Measurements from ENCODE around the gene VAMP3. TPM values are rescaled to one million over a fixed set of nuclear protein-coding genes. Genes with fewer than 3 reads are reported as not detected.

Gene VAMP3
- total and polyA plus RNA-seq, 9 of the 15 experiments (the other 6 are each of a cell fraction or from before 2014, with no cell fraction given): 27.1 to 71.3 (median 47.5) TPM

GRCh38 chr1:7721940-7722669 lies 49.0 kb upstream of the VAMP3 start:
- Histone ChIP-seq H3K27ac (ENCODE audit: extremely low read depth, low read depth, low read length) (no peak overlapping the region), H4K20me1 (replicated peaks; ENCODE audit: control insufficient read depth, insufficient read depth, low read length) (peaks cover 5% of the 10 kb centered on the region; the same call in 1 of the 2 replicates), H3K9me1 (ENCODE audit: control insufficient read depth, insufficient read depth, low read length) (no peaks in the 10 kb centered on the region), H3K27me3 (ENCODE audit: control insufficient read depth in 2 of 2, insufficient read depth in 2 of 2, low read length in 2 of 2) (peaks cover 70 to 78% of the 10 kb centered on the region in 2 experiments), H3K79me2 (ENCODE audit: control insufficient read depth, insufficient read depth, low read length) (no peaks in the 10 kb centered on the region), H2AFZ (ENCODE audit: low read depth, low read length) (no peak overlapping the region), H3K9ac (ENCODE audit: insufficient read depth in 1 of 2, low read depth in 2 of 2, low read length in 2 of 2) (no peak overlapping the region), H3K4me3 (no peak overlapping the region), H3K4me1 (replicated peaks in 1 of 2; ENCODE audit: control insufficient read depth in 2 of 2, insufficient read depth in 2 of 2, low read length in 2 of 2) (no peaks in the 10 kb centered on the region), H3K9me3 (replicated peaks; ENCODE audit: control insufficient read depth, insufficient read depth, low read depth, low read length) (no peaks in the 10 kb centered on the region), H3K36me3 (ENCODE audit: control insufficient read depth, insufficient read depth, low read length) (no peaks in the 10 kb centered on the region), H3K4me2 (ENCODE audit: insufficient read depth, low read length) (no peak overlapping the region)
- no peak for DNase-seq (ENCODE audit: extremely low read depth in 1 of 4, low spot score in 3 of 4)
- no peak for TF ChIP-seq ARID2 (IDR thresholded peaks at IDR 0.05)
- ChIA-PET CTCF (ENCODE audit: low intra/inter-chr PET ratio) (no interaction called here), POLR2A (no interaction called here)
- ATAC-seq: no peak
- in situ Hi-C loops (cut with MboI) (no loop called here), intact Hi-C loops (cut with micrococcal nuclease) (loop anchor here (10.0 kb wide), 1 partner anchor 947 kb away; no protein-coding TSS in a partner anchor)
- BruUV-seq (replicated peaks): no TSS peak
- FAIRE-seq: no peak
- WGBS (ENCODE audit: insufficient coverage, low coverage, missing lambda C conversion rate): 0% methylated on average over 5 of the region's 5 CpGs

GRCh38 chr1:7722670-7723012 lies 48.5 kb upstream of the VAMP3 start:
- intact Hi-C loops (cut with micrococcal nuclease): loop anchor here (10.0 kb wide), 1 partner anchor 948 kb away; no protein-coding TSS in a partner anchor
- CTCF ChIA-PET (ENCODE audit: low intra/inter-chr PET ratio): no interaction called here
- POLR2A ChIA-PET: no interaction called here
- no peak overlapping the region for H2AFZ ChIP-seq (ENCODE audit: low read depth, low read length)
- peaks cover 5% of the 10 kb centered on the region; the same call in 1 of the 2 replicates for H4K20me1 ChIP-seq (replicated peaks; ENCODE audit: control insufficient read depth, insufficient read depth, low read length)
- H3K4me1 ChIP-seq (replicated peaks in 1 of 2; ENCODE audit: control insufficient read depth in 2 of 2, insufficient read depth in 2 of 2, low read length in 2 of 2): no peaks in the 10 kb centered on the region
- H3K9ac ChIP-seq (ENCODE audit: insufficient read depth in 1 of 2, low read depth in 2 of 2, low read length in 2 of 2): no peak overlapping the region
- H3K9me1 ChIP-seq (ENCODE audit: control insufficient read depth, insufficient read depth, low read length): no peaks in the 10 kb centered on the region
- no peak overlapping the region for H3K4me3 ChIP-seq
- FAIRE-seq (no peak), DNase-seq (ENCODE audit: extremely low read depth in 1 of 4, low spot score in 3 of 4) (no peak), ATAC-seq (no peak)
- H3K9me3 ChIP-seq (replicated peaks; ENCODE audit: control insufficient read depth, insufficient read depth, low read depth, low read length): no peaks in the 10 kb centered on the region
- in situ Hi-C loops (cut with MboI): no loop called here
- no peak overlapping the region for H3K27ac ChIP-seq (ENCODE audit: extremely low read depth, low read depth, low read length)
- H3K36me3 ChIP-seq (ENCODE audit: control insufficient read depth, insufficient read depth, low read length): no peaks in the 10 kb centered on the region
- H3K79me2 ChIP-seq (ENCODE audit: control insufficient read depth, insufficient read depth, low read length): no peaks in the 10 kb centered on the region
- H3K4me2 ChIP-seq (ENCODE audit: insufficient read depth, low read length): no peak overlapping the region
- 0% methylated on average over 2 of the region's 2 CpGs for WGBS (ENCODE audit: insufficient coverage, low coverage, missing lambda C conversion rate)
- no TSS peak for BruUV-seq (replicated peaks)
- H3K27me3 ChIP-seq (ENCODE audit: control insufficient read depth in 2 of 2, insufficient read depth in 2 of 2, low read length in 2 of 2): peaks cover 74 to 76% of the 10 kb centered on the region in 2 experiments
- TF ChIP-seq SP1 (CRISPR knock-in tag; IDR thresholded peaks at IDR 0.05) (no peak), PRDM10 (IDR thresholded peaks at IDR 0.05; ENCODE audit: partially characterized antibody) (no peak), TBL1XR1 (IDR thresholded peaks at IDR 0.05; ENCODE audit: low read length in 2 of 2) (no peak), ELK1 (CRISPR knock-in tag; IDR thresholded peaks at IDR 0.05) (no peak), ZFP1 (CRISPR knock-in tag; IDR thresholded peaks at IDR 0.05) (no peak), KAT2B (IDR thresholded peaks at IDR 0.05; ENCODE audit: low read depth, low read length) (no peak), HINFP (tag; conservative IDR thresholded peaks at IDR 0.05; ENCODE audit: low read depth) (no peak)
